Measurements from ENCODE around the gene REC114. TPM values are rescaled to one million over a fixed set of nuclear protein-coding genes. Genes with fewer than 3 reads are reported as not detected.

The REC114 gene
- total RNA-seq, 1 experiment from 2014 or later, result not detected

DNA sequence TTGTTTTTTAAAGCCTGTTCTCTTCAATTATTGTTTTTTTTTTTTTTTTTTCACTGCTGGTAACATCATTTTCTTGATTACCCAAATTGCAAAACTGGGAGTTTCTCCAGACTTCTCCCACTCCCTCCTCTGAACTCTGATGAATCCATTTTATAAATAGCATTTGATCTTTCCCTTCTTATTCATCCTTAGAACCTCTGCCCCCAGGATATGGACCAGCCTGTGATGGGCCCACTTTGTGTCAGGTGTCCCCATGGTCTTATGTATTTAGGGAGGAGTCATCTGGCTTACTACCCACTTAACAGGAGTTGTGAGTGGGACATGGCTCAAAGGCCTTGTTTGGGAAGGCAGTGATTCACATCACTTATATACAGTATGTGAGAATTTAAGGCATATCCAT is 57.7 kb downstream of the REC114 start:
- RAD21 ChIA-PET (ENCODE audit: low non-redundant PET in 1 of 2, low total read pairs in 2 of 2, uncharacterized antibody in 2 of 2, unreplicated experiment in 2 of 2), result no interaction called here
- intact Hi-C loops (cut with micrococcal nuclease), result no loop called here

More for the DNA sequence above, 57.7 kb downstream of the REC114 start:
- Histone ChIP-seq H3K4me3 (replicated peaks in 1 of 2; ENCODE audit: low read depth in 1 of 2, low read length in 2 of 2) (no peak overlapping the region), H3K27me3 (ENCODE audit: insufficient read depth, low read length) (no peaks in the 10 kb centered on the region), H3K9me2 (ENCODE audit: insufficient read depth) (no peaks in the 10 kb centered on the region), H3K9ac (ENCODE audit: low read length) (no peak overlapping the region), H3K4me1 (ENCODE audit: control insufficient read depth in 1 of 2, insufficient read depth in 2 of 2, low read length in 2 of 2) (no peaks in the 10 kb centered on the region), H3K4me2 (ENCODE audit: low read length) (no peak overlapping the region), H3K27ac (ENCODE audit: low read depth, low read length) (no peak overlapping the region), H3K36me3 (ENCODE audit: control insufficient read depth in 1 of 2, insufficient read depth in 2 of 2, low read length in 2 of 2) (no peaks in the 10 kb centered on the region), H3K9me3 (ENCODE audit: control insufficient read depth in 1 of 2, insufficient read depth in 1 of 2, low read depth in 1 of 2, low read length in 2 of 2) (no peaks in the 10 kb centered on the region), H4K20me1 (ENCODE audit: insufficient read depth) (no peaks in the 10 kb centered on the region), H2AFZ (ENCODE audit: low read depth, low read length, poor library complexity, severe bottlenecking) (no peak overlapping the region), H3K79me2 (ENCODE audit: insufficient read depth, low read length) (no peaks in the 10 kb centered on the region)
- BruUV-seq (replicated peaks), result no TSS peak
- CTCF ChIA-PET, result no interaction called here
- ATAC-seq, result no peak
- DNase-seq (ENCODE audit: low read depth, low spot score), result no peak
- TF ChIP-seq, protein P1, sequence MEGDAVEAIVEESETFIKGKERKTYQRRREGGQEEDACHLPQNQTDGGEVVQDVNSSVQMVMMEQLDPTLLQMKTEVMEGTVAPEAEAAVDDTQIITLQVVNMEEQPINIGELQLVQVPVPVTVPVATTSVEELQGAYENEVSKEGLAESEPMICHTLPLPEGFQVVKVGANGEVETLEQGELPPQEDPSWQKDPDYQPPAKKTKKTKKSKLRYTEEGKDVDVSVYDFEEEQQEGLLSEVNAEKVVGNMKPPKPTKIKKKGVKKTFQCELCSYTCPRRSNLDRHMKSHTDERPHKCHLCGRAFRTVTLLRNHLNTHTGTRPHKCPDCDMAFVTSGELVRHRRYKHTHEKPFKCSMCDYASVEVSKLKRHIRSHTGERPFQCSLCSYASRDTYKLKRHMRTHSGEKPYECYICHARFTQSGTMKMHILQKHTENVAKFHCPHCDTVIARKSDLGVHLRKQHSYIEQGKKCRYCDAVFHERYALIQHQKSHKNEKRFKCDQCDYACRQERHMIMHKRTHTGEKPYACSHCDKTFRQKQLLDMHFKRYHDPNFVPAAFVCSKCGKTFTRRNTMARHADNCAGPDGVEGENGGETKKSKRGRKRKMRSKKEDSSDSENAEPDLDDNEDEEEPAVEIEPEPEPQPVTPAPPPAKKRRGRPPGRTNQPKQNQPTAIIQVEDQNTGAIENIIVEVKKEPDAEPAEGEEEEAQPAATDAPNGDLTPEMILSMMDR (IDR thresholded peaks at IDR 0.05 in 2 of 3, conservative IDR thresholded peaks at IDR 0.05 in 1 of 3; ENCODE audit: borderline replicate concordance in 1 of 3, insufficient read depth in 1 of 3, low read depth in 2 of 3, low read length in 2 of 3), result no peak
- TF ChIP-seq POLR2A (IDR thresholded peaks at IDR 0.05; ENCODE audit: borderline replicate concordance, extremely low read depth, insufficient read depth, insufficient read length), result no peak
- TF ChIP-seq POLR2AphosphoS5 (IDR thresholded peaks at IDR 0.05; ENCODE audit: low read depth, low read length), result no peak
- no peak for TF ChIP-seq EGR1 (IDR thresholded peaks at IDR 0.05; ENCODE audit: low read depth)
- TF ChIP-seq, protein P2, sequence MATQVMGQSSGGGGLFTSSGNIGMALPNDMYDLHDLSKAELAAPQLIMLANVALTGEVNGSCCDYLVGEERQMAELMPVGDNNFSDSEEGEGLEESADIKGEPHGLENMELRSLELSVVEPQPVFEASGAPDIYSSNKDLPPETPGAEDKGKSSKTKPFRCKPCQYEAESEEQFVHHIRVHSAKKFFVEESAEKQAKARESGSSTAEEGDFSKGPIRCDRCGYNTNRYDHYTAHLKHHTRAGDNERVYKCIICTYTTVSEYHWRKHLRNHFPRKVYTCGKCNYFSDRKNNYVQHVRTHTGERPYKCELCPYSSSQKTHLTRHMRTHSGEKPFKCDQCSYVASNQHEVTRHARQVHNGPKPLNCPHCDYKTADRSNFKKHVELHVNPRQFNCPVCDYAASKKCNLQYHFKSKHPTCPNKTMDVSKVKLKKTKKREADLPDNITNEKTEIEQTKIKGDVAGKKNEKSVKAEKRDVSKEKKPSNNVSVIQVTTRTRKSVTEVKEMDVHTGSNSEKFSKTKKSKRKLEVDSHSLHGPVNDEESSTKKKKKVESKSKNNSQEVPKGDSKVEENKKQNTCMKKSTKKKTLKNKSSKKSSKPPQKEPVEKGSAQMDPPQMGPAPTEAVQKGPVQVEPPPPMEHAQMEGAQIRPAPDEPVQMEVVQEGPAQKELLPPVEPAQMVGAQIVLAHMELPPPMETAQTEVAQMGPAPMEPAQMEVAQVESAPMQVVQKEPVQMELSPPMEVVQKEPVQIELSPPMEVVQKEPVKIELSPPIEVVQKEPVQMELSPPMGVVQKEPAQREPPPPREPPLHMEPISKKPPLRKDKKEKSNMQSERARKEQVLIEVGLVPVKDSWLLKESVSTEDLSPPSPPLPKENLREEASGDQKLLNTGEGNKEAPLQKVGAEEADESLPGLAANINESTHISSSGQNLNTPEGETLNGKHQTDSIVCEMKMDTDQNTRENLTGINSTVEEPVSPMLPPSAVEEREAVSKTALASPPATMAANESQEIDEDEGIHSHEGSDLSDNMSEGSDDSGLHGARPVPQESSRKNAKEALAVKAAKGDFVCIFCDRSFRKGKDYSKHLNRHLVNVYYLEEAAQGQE (IDR thresholded peaks at IDR 0.05; ENCODE audit: low read depth), result no peak
- POLR2A ChIA-PET, result no interaction called here
